Measurements from ENCODE around the gene NUDCD3.

- TF ChIP-seq CTCF (IDR thresholded peaks at IDR 0.05; ENCODE audit: low read depth, low read length, poor library complexity, severe bottlenecking) (no peak), EZH2phosphoT487 (IDR thresholded peaks at IDR 0.05; ENCODE audit: borderline replicate concordance, low read length) (no peak)
Observed at GRCh38 chr7:44387389-44387788, 103.1 kb downstream of the NUDCD3 start.
